ENCODE data around the gene MAP4K4.

MAP4K4 gene

DNA sequence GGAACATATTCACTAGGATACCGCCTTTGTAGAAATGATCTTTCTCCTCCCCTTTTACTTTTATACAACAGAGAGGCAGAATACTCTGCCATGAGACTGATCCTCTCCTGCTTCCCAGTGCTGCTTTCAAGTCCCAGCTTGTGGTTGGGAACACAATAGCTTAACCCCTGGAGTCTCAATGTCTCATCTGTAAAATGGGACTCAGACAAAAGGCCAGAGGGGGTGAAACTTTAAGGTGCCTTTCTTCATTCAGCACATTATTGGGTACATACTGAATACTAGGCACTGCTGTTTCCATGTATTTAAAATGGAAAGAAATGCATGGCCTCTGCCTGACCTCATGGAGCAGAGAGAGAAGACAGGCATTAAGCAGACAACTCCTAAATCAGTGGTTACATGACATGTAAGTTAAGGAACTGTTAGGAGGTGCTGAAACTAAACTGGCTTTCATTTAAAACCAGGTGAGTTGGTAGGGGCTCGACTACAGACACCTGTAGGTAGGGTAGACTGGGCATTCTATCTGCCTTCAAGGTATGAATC is 53.8 kb downstream of the MAP4K4 start:
- peak overlapping the region; percentile 41; the same call in 1 of the 2 replicates for H3K9ac ChIP-seq (ENCODE audit: low read length)
- no peaks in the 10 kb centered on the region for H3K27me3 ChIP-seq (ENCODE audit: low read depth, low read length)
- H3K79me2 ChIP-seq (ENCODE audit: low read length), result peaks cover 80% of the 10 kb centered on the region
- H2AFZ ChIP-seq (ENCODE audit: low read depth, low read length), result no peak overlapping the region
- TF ChIP-seq EZH2phosphoT487 (IDR thresholded peaks at IDR 0.05; ENCODE audit: low read depth), result no peak
- TF ChIP-seq, protein P1, sequence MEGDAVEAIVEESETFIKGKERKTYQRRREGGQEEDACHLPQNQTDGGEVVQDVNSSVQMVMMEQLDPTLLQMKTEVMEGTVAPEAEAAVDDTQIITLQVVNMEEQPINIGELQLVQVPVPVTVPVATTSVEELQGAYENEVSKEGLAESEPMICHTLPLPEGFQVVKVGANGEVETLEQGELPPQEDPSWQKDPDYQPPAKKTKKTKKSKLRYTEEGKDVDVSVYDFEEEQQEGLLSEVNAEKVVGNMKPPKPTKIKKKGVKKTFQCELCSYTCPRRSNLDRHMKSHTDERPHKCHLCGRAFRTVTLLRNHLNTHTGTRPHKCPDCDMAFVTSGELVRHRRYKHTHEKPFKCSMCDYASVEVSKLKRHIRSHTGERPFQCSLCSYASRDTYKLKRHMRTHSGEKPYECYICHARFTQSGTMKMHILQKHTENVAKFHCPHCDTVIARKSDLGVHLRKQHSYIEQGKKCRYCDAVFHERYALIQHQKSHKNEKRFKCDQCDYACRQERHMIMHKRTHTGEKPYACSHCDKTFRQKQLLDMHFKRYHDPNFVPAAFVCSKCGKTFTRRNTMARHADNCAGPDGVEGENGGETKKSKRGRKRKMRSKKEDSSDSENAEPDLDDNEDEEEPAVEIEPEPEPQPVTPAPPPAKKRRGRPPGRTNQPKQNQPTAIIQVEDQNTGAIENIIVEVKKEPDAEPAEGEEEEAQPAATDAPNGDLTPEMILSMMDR (IDR thresholded peaks at IDR 0.05; ENCODE audit: low read depth, low read length), result no peak
- peaks cover 13% of the 10 kb centered on the region for H3K36me3 ChIP-seq (replicated peaks; ENCODE audit: low read depth, low read length)
- H3K9me3 ChIP-seq (ENCODE audit: insufficient read depth, low read length), result no peaks in the 10 kb centered on the region
- peak overlapping the region; percentile 80 for H3K4me3 ChIP-seq (ENCODE audit: low read length)
- H3K4me1 ChIP-seq (ENCODE audit: low read length), result peaks cover 57% of the 10 kb centered on the region
- H4K20me1 ChIP-seq (ENCODE audit: insufficient read depth, low read length), result peaks cover 53% of the 10 kb centered on the region
- H3K4me2 ChIP-seq (ENCODE audit: low read length), result peak overlapping the region; percentile 87
- H3K27ac ChIP-seq (ENCODE audit: low read length), result peak overlapping the region; percentile 97

DNA sequence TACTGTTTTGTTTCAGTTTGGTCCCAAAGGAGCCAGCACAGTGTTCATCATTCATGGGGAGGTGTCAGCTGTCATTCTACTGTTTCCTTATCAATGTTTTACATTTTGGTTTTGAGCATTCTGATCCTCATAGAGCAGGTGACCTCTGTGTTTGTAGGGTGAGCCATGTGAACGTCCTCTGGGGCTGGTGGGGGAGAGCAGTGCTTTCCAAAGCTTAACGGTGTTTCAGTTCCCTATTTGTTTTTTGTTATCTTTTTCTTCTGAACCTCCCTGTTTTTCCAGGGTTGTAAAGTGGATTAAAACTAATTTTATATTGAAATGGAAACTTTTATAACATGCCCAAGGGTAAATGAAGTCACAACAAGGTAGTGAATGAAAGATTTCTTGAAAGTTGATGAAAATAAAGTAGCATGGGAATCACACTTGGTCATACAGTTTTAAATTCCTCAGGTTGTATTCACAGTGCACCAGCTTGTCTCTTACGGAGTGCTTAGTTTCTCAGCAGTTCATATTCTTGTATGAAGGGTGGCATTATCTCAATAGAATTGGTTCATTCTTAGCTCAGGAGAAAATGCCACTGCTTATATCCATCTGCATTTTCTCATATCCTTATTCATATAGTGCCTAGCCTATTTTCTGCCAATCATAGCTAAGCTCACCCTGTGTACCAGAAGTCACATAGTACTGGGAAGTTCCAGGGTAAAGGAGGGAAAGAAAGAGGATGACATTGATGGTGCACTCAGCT is 54.5 kb downstream of the MAP4K4 start:
- H3K4me3 ChIP-seq (ENCODE audit: low read length), result peak overlapping the region; percentile 80
- peaks cover 13% of the 10 kb centered on the region for H3K36me3 ChIP-seq (replicated peaks; ENCODE audit: low read depth, low read length)
- H3K9me3 ChIP-seq (ENCODE audit: insufficient read depth, low read length), result no peaks in the 10 kb centered on the region
- peaks cover 53% of the 10 kb centered on the region for H4K20me1 ChIP-seq (ENCODE audit: insufficient read depth, low read length)
- peaks cover 80% of the 10 kb centered on the region for H3K79me2 ChIP-seq (ENCODE audit: low read length)
- H3K27me3 ChIP-seq (ENCODE audit: low read depth, low read length), result no peaks in the 10 kb centered on the region
- H3K27ac ChIP-seq (ENCODE audit: low read length), result peak overlapping the region; percentile 97
- no peak overlapping the region for H2AFZ ChIP-seq (ENCODE audit: low read depth, low read length)
- H3K4me1 ChIP-seq (ENCODE audit: low read length), result peaks cover 64% of the 10 kb centered on the region
- H3K4me2 ChIP-seq (ENCODE audit: low read length), result peak overlapping the region; percentile 87
- TF ChIP-seq, protein P1 (IDR thresholded peaks at IDR 0.05; ENCODE audit: low read depth, low read length), result no peak
- no peak for TF ChIP-seq EZH2phosphoT487 (IDR thresholded peaks at IDR 0.05; ENCODE audit: low read depth)
- H3K9ac ChIP-seq (ENCODE audit: low read length), result peak overlapping the region; percentile 85

DNA sequence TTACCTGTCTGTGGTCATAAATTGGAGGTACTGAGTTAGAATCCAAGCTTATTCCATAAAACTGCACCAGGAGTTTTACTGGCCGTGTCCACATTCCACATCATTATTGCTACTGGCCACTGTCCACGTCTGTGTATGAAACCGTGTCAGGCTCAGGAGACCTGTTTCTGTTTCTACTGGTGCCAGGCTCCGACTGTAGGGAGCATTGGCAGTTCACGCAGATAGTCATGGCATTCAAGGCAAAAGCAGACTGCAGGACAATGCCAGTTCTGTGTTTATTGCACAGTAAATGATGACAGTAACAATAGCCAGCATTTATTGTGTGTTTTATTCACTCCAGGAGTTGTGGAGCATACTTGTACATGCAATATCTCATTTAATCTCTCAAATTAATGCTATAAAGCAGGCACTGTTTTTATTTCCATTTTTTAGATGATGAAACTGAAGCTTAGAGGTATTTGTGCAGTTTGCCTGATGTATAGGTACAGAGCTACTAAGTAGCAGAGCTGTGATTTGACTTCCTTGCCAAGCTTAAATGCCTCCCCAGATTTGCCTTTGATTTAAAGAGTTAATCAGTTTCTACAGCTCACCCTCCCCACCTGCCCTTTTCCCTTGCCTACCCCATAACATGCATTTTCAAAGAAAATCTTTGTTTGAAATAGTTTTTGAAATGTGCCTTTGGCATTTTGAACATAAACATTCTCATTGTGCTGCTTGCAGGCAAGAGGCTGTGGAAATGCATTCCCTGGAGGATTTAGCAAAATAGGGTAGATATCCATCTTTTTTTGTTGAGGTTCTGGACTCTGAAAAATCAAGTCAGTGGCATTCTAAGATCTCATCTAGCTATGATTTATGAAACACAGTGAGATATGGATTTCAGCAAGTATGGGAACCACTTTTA is 55.5 kb downstream of the MAP4K4 start:
- peak overlapping the region; percentile 87 for H3K4me2 ChIP-seq (ENCODE audit: low read length)
- peak overlapping the region; percentile 80 for H3K4me3 ChIP-seq (ENCODE audit: low read length)
- H3K9ac ChIP-seq (ENCODE audit: low read length), result peak overlapping the region; percentile 85
- no peaks in the 10 kb centered on the region for H3K9me3 ChIP-seq (ENCODE audit: insufficient read depth, low read length)
- H3K36me3 ChIP-seq (replicated peaks; ENCODE audit: low read depth, low read length), result peaks cover 5% of the 10 kb centered on the region
- H4K20me1 ChIP-seq (ENCODE audit: insufficient read depth, low read length), result peaks cover 51% of the 10 kb centered on the region
- H3K27ac ChIP-seq (ENCODE audit: low read length), result peak overlapping the region; percentile 97
- H3K4me1 ChIP-seq (ENCODE audit: low read length), result peaks cover 73% of the 10 kb centered on the region
- TF ChIP-seq EZH2phosphoT487 (IDR thresholded peaks at IDR 0.05; ENCODE audit: low read depth), result no peak
- TF ChIP-seq, protein P1 (IDR thresholded peaks at IDR 0.05; ENCODE audit: low read depth, low read length), result no peak
- H3K79me2 ChIP-seq (ENCODE audit: low read length), result peaks cover 80% of the 10 kb centered on the region
- no peak overlapping the region for H2AFZ ChIP-seq (ENCODE audit: low read depth, low read length)
- no peaks in the 10 kb centered on the region for H3K27me3 ChIP-seq (ENCODE audit: low read depth, low read length)
